Naive B cell (primary cell): ENCODE data around the gene CTDSPL. TPM values are rescaled to one million over a fixed set of nuclear protein-coding genes. Genes with fewer than 3 reads are reported as not detected.
A peak's percentile ranks its signal among the peaks of the same experiment; 100 is the strongest.

ENCODE experiments used
- ATAC-seq, 2 donors: fragments of 150-1000 bp; cut with Tn5 transposase; 2 replicates each; pipeline ENCODE4 v1.10.0; 2021; ENCODE audit warnings: low read depth in 2 of 2, mild to moderate bottlenecking in 2 of 2, moderate library complexity in 2 of 2
- DNase-seq: peaks from one replicate; pipeline ENCODE4 v3.0.0; 2022
- H3K27ac Mint-ChIP-seq, 6 donors: one replicate each; pipeline ENCODE4 v1.8.0; 2020 to 2022; ENCODE audit warnings: mild to moderate bottlenecking in 6 of 6, mixed read lengths in 6 of 6, moderate library complexity in 5 of 6, inconsistent platforms in 2 of 6
- H3K27me3 Mint-ChIP-seq, 3 donors: one replicate each; pipeline ENCODE4 v1.8.0; 2021 to 2022; ENCODE audit warnings: mixed read lengths in 3 of 3, mild to moderate bottlenecking in 1 of 3
- H3K36me3 Mint-ChIP-seq, 2 donors: one replicate each; pipeline ENCODE4 v1.8.0; 2020 to 2022; ENCODE audit warnings: mixed read lengths in 2 of 2, inconsistent platforms in 1 of 2, mild to moderate bottlenecking in 1 of 2
- H3K4me1 Mint-ChIP-seq, 3 donors: one replicate each; pipeline ENCODE4 v1.8.0; 2020 to 2022; ENCODE audit warnings: mixed read lengths in 3 of 3, inconsistent platforms in 1 of 3, mild to moderate bottlenecking in 1 of 3, moderate library complexity in 1 of 3
- H3K4me3 Mint-ChIP-seq, 8 donors: one replicate each; pipeline ENCODE4 v1.8.0; 2020 to 2022; ENCODE audit warnings: mild to moderate bottlenecking in 8 of 8, mixed read lengths in 8 of 8, moderate library complexity in 8 of 8, inconsistent platforms in 2 of 8
- H3K9me3 Mint-ChIP-seq, 7 donors: one replicate each; pipeline ENCODE4 v1.8.0; 2020 to 2022; ENCODE audit warnings: mixed read lengths in 7 of 7, mild to moderate bottlenecking in 5 of 7, inconsistent platforms in 2 of 7, moderate library complexity in 1 of 7
- polyA plus RNA-seq, 6 donors: library from polyadenylated mRNA; unstranded; fragments of 300-500 nt; fragmentation: Illumina TruSeq; gene quantifications; one replicate each; pipeline ENCODE4 v1.2.3, GENCODE V29; 2021; ENCODE audit warnings: low read depth in 6 of 6

The CTDSPL gene
- polyA plus RNA-seq, 6 donors from 2014 or later: 0.15 to 0.70 (median 0.31) TPM; not detected in 3

DNA sequence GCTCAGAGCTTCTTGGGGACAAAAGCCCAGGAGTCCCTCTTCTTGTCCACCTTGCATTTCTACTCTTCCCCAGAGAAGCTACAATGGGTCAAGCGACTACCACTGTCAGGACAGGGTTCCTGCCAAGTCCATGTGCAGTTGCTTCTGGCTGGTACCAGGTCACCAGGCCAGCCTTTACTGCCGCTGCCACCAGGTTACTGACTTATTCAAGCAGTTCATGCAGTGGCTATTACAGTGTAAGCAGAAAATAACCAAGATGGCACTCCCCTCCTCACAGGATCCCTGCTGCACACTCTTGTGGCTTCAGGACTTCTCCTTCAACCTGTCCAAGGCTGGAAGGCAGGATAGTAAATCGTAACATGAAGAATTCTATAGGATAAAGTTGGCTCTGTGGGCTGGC is 42.1 kb downstream of the CTDSPL start:
- DNase-seq (no peak), ATAC-seq (no peak)
- Mint-ChIP-seq H3K4me3 (no peak overlapping the region), H3K36me3 (no peaks in the 10 kb centered on the region), H3K27ac (no peak overlapping the region), H3K4me1 (no peaks in the 10 kb centered on the region), H3K27me3 (peaks cover 0 to 16% (median 7%) of the 10 kb centered on the region in 3 donors), H3K9me3 (no peaks in the 10 kb centered on the region)

DNA sequence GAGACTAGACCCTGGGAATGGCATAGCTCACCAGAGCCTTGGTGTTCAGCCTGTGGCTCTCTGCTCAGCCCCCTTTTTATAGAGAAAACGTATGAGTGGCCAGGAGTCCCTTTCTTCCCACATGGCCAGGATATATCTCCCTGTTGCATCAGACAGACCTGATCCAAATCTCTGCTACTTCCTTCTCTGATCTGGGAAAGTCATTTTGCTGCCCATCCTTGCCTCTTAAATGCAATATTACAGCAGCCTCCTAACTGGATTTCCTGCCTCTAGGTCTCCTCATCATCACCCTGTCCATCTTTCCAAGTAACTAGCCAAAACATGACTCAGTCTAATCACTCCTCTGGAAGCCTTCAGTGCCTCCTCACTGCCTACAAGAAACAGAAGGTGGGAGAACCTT is 42.9 kb downstream of the CTDSPL start:
- no peaks in the 10 kb centered on the region for H3K9me3 Mint-ChIP-seq
- ATAC-seq (no peak), DNase-seq (no peak)
- H3K27me3 Mint-ChIP-seq: peaks cover 0 to 16% (median 7%) of the 10 kb centered on the region in 3 donors
- no peaks in the 10 kb centered on the region for H3K36me3 Mint-ChIP-seq
- H3K27ac Mint-ChIP-seq: no peak overlapping the region
- H3K4me1 Mint-ChIP-seq: no peaks in the 10 kb centered on the region
- H3K4me3 Mint-ChIP-seq: no peak overlapping the region

DNA sequence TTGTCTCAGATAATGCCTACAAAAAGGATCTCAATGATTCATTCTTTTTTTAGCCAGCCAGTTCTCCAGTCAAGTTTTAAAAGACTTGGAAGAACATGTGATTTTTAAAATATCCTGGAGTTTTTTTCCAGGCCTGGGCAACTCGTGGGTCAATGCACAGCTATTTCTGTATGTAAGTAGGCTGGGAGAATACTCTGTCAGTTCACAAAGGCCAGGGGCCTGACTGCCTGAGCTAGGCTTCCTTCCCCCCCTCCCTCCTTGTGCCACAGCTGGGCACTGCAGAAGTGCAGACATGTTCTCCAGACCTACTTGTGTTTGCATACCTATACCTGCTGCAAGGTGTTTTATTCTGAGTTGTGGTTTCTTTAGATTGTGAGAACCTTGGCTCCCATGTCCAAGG is 43.7 kb downstream of the CTDSPL start:
- ATAC-seq: no peak
- DNase-seq: no peak
- Mint-ChIP-seq H3K27me3 (peaks cover 0 to 16% (median 7%) of the 10 kb centered on the region in 3 donors), H3K36me3 (no peaks in the 10 kb centered on the region), H3K27ac (no peak overlapping the region), H3K4me1 (no peaks in the 10 kb centered on the region), H3K9me3 (no peaks in the 10 kb centered on the region), H3K4me3 (no peak overlapping the region)

DNA sequence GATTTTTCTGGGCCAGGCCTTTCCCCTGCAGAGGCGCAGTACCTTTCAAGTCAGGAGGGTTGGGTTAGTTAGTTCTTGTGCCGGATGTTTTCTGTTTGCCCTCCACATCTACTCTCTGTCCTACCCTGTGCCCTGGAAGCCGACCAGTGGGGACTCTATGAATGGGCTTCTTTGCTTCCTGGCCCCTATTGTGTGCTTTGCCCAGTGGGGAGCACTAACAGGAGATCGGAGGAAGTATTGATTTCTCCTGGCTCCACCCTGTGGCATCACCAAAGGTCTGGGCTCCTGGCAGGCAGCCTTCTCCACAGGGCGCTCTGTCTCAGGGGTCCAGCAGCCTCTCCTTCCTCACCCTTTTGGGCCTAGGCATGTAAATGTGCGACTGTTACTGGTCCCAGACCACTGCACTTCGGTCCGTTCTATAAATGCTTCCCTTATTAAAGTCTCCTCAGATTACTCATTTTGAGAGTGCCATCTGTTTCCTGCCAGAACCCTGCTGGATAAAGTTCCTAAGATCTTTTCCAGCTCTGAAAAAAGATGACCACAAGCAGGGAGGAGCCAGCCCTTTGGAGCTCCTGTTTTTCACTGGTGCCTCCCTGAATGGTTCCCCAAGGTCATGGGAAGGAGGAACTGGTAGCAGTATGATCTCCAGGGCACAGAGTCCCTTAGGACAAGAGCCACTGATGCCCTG is 44.5 kb downstream of the CTDSPL start:
- Mint-ChIP-seq H3K4me1 (no peaks in the 10 kb centered on the region), H3K27ac (no peak overlapping the region)
- ATAC-seq: no peak

DNA sequence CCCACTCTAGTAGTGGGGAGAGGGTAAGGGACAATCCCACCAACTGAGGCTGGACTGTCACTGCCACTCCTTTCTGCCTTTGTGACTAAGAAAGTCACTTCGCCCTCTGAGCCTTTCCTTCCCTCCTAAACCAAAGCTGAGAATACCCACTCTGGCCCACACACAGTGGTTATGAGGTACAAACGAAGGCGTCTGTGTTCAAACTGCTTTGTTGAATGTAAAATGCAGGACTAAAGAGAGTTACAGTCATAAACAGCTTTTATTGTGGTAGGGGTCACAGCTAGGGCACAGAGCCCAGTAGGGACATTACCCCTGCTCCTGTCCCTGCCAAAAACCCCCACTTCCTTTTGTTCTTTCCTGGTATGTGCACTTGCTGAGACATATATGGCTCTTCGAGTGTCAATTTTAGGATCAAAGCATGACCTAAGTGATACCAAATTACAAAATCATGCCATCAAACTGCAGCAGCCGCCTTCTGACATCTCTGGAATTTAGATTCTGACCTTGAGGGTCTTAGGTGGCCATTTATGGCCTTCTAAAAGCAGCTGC is 45.1 kb downstream of the CTDSPL start:
- H3K9me3 Mint-ChIP-seq: no peaks in the 10 kb centered on the region
- DNase-seq (no peak), ATAC-seq (no peak)
- no peaks in the 10 kb centered on the region for H3K36me3 Mint-ChIP-seq
- H3K27ac Mint-ChIP-seq: no peak overlapping the region
- H3K27me3 Mint-ChIP-seq: peaks cover 0 to 16% (median 7%) of the 10 kb centered on the region in 3 donors
- no peaks in the 10 kb centered on the region for H3K4me1 Mint-ChIP-seq
- peak overlapping the region in 1 of 8 donors; percentile 27 for H3K4me3 Mint-ChIP-seq

More for the DNA sequence above, 44.5 kb downstream of the CTDSPL start:
- no peak for DNase-seq
- Mint-ChIP-seq H3K27me3 (peaks cover 0 to 16% (median 7%) of the 10 kb centered on the region in 3 donors), H3K36me3 (no peaks in the 10 kb centered on the region), H3K4me3 (peak overlapping the region in 1 of 8 donors; percentile 27), H3K9me3 (no peaks in the 10 kb centered on the region)

DNA sequence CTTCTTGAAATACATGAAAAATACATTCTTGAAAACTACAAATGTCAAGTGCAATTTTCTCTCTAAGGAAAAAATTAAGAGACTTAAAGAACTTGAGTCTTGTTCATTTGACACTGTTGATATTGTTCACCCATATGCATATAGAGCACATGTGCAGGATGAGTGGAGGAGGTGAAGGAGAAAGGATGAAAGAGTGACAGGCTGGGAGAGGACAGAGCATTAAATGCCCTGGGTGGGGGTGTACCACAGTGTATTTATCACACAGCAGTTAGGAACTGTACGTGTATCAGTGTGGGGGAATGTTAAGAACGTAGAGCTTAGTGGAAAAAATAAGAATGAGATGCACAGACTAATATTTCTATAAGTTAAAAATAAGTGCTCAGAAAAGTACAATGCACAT is 45.7 kb downstream of the CTDSPL start:
- H3K4me1 Mint-ChIP-seq: no peaks in the 10 kb centered on the region
- H3K27ac Mint-ChIP-seq: no peak overlapping the region
- peaks cover 0 to 16% (median 7%) of the 10 kb centered on the region in 3 donors for H3K27me3 Mint-ChIP-seq
- H3K4me3 Mint-ChIP-seq: no peak overlapping the region
- H3K36me3 Mint-ChIP-seq: no peaks in the 10 kb centered on the region
- no peak for ATAC-seq
- no peaks in the 10 kb centered on the region for H3K9me3 Mint-ChIP-seq
- DNase-seq: no peak

DNA sequence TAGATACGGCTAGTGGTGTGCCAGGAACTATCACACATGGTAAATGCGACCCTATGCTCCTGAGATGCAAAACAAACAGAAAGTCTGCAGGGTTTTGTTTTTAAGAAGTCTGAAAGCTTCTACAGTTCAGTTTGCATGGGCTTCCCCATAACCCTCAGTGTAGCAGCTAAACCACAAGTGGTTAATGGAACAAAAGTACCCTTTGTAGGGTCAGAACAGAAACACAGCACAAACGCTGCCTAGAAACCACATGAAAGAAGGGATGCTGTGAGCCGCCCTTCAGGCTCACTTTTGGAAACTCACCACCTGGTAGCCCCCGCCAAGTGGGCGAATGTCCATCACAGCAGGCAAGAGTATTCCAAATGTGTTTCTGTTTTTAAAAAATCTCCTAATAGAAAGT is 46.2 kb downstream of the CTDSPL start:
- ATAC-seq (no peak), DNase-seq (no peak)
- no peaks in the 10 kb centered on the region for H3K4me1 Mint-ChIP-seq
- no peaks in the 10 kb centered on the region for H3K9me3 Mint-ChIP-seq
- no peak overlapping the region for H3K27ac Mint-ChIP-seq
- no peaks in the 10 kb centered on the region for H3K36me3 Mint-ChIP-seq
- peaks cover 0 to 16% (median 7%) of the 10 kb centered on the region in 3 donors for H3K27me3 Mint-ChIP-seq
- no peak overlapping the region for H3K4me3 Mint-ChIP-seq

DNA sequence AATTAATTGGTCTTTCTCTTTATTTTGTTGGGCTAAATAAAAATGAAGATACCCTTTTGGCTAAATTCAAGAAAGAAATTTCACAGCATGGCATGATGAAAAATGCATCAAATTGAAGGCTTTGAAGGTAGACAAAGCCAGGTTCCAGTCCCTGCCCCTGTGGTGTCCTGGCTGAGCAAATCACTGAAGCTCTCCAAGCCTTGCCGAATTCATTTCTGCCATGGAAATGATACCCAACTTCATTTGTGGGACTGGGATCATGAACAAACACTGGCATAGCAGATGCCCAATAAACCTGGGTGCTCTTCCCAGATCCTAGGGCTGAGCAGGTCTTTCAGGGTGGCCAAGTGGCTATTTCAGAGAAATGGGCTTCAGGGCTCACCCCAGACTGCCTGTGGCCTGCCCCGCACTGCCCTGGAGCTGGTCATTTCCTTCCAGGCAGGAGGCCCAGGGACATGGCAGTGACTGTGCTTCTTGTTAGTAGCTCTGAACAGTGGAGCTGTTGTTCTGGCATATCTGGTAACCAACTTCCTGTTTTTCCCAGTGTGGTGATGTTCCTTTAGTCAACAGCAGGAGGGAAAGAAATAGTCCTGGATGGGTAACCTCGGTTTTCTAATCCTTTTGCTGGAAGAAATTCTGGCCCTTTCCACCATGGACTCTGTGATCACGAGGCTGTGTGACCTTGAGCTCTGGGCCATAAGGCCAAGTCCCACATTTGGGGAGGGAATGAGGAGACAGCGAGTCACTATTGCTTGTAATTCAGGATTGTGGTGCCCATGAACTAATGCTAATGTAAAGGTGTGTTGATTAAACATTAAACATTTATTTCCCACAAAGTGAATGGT is 47.6 kb downstream of the CTDSPL start:
- H3K27ac Mint-ChIP-seq: no peak overlapping the region
- peaks cover 0 to 16% (median 7%) of the 10 kb centered on the region in 3 donors for H3K27me3 Mint-ChIP-seq
- H3K4me1 Mint-ChIP-seq: no peaks in the 10 kb centered on the region
- DNase-seq (no peak), ATAC-seq (no peak)
- H3K36me3 Mint-ChIP-seq: no peaks in the 10 kb centered on the region
- H3K9me3 Mint-ChIP-seq: no peaks in the 10 kb centered on the region
- no peak overlapping the region for H3K4me3 Mint-ChIP-seq

DNA sequence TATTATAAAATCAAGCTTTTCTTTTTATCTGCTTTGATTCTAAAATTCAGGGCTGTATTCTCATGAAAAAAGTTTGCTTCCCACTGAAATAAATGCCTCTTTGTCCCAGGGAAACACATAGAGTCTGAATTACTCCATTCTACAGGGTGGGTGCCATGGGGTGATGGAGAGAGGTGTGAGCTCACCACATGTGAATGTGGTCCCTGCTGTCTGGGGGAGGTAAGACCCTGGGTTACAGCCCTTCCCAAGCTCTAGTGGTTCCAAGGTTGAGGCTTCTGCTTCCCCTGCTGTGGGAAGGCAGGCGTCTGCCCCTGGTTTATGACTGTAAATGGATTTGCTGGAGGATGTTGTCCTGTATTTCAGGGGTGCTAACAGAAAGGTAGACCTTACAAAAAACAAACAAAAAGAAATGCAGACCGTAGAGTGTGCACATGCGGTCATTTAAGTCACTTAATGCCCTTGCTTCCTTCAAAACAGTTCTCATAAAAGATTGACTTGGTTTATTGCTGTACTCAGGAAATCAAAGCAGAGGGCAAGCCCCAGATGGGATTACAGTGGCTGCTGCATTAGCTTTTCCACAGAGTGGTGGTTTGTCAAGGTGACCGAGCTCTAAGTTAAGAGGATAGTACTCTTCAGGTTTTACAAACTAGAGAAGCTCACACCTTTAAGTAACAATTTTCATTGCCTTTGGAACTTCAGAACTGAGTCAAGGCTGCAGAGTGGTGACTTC is 49.2 kb downstream of the CTDSPL start:
- no peaks in the 10 kb centered on the region for H3K4me1 Mint-ChIP-seq
- H3K4me3 Mint-ChIP-seq: no peak overlapping the region
- ATAC-seq (no peak), DNase-seq (no peak)
- peaks cover 0 to 14% (median 2%) of the 10 kb centered on the region in 7 donors for H3K9me3 Mint-ChIP-seq
- H3K36me3 Mint-ChIP-seq: peaks cover 0 to 4% of the 10 kb centered on the region in 2 donors
- peaks cover 0 to 16% (median 7%) of the 10 kb centered on the region in 3 donors for H3K27me3 Mint-ChIP-seq
- H3K27ac Mint-ChIP-seq: no peak overlapping the region

DNA sequence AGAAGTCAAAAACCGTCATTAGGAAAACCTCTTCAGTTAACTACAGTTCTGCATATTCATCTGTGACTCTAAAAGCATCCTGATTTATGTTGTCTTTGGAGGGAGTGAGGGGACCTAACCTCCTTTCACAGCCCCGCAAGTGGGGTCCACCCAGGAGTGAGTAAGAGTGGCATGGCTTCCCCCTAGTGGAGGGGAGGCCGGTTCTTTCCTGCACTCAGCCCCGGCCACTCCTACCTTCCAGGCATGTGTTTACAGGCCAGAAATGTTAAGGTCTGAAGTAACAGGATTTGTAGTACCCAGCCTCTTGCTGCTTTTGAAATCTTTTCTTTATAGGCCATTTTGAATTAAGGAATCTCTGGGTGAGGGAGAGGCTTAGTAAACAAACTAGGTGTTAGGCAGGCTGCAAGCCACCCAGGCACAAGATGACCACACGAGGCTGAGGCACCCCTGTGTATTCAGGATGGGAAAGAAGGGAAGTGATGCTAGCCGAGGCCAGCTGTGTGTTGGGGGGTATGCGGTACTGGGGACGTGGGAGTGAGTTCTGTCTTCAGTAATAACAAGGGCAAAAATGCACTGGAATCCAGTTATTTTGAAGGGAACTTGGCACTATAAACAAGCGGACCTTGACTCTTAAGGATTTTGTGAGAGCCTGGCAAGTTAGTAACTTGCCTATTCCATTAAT is 50.5 kb downstream of the CTDSPL start:
- ATAC-seq (no peak), DNase-seq (no peak)
- Mint-ChIP-seq H3K36me3 (peaks cover 0 to 4% of the 10 kb centered on the region in 2 donors), H3K4me1 (no peaks in the 10 kb centered on the region), H3K4me3 (no peak overlapping the region), H3K27ac (no peak overlapping the region), H3K27me3 (peaks cover 0 to 12% (median 4%) of the 10 kb centered on the region in 3 donors), H3K9me3 (peaks cover 0 to 14% (median 2%) of the 10 kb centered on the region in 7 donors)

DNA sequence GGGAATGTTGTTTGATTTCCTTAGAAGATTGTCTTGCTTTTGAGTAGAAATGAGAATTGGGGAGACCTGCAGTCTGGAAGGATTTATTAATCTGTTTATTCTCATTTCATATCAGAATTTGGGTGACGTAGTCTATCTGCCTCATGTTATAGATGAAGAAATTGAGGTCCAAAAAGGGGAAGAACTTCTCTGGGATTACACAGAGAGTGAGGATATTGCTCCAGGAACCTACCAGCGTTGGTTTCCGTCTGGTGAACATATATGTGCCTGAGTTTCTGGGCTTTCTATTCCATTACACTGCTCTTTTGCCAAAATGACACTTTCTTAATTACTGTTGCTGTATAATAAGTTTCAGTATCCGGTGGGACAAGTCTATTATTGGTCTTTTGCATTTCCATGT is 51.8 kb downstream of the CTDSPL start:
- peaks cover 0 to 7% (median 1%) of the 10 kb centered on the region in 3 donors for H3K27me3 Mint-ChIP-seq
- peaks cover 0 to 14% (median 2%) of the 10 kb centered on the region in 7 donors for H3K9me3 Mint-ChIP-seq
- H3K4me3 Mint-ChIP-seq: no peak overlapping the region
- no peaks in the 10 kb centered on the region for H3K4me1 Mint-ChIP-seq
- ATAC-seq (no peak), DNase-seq (no peak)
- H3K27ac Mint-ChIP-seq: no peak overlapping the region
- peaks cover 0 to 4% of the 10 kb centered on the region in 2 donors for H3K36me3 Mint-ChIP-seq

DNA sequence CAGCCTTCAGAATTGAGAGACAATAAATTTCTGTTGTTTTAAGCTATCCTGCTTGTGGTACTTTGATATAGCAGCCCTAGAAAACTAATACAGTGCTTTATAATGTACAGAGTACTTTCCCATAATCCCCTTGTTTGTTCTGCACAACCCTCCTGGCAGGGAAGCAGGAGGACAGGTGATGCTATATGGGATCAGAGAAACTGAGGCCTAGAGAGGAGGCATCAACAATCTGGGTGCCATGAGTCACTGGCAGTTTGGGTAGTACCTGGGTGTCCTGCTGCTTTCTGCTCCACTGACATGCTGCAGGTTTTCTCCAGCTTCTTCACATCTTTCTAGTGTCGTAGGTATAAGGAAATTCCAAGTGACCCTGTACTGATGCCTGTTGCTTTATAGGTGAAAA is 55.0 kb downstream of the CTDSPL start:
- Mint-ChIP-seq H3K36me3 (peaks cover 0 to 4% of the 10 kb centered on the region in 2 donors), H3K27ac (no peak overlapping the region), H3K4me1 (no peaks in the 10 kb centered on the region), H3K27me3 (peaks cover 0 to 7% (median 0%) of the 10 kb centered on the region in 3 donors), H3K4me3 (no peak overlapping the region), H3K9me3 (peaks cover 0 to 14% (median 2%) of the 10 kb centered on the region in 7 donors)
- no peak for DNase-seq
- no peak for ATAC-seq

DNA sequence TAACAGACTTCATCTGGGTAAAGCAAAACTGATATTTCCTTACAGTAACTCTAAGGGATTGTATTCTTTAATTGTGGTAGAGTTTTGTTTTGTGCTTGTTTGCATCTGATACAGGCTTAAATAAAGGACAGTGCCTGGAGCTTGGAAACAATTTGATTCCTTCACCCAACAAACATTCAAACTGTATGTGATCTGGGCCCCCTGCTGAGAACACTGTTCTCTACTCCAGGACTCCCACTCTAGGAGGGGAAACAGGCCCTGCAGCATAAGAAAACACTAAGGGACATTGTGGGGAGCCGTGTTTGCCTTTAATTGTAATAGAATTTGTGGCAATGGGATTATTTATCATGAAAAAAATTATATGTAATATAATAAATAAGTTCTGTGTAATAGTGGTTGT is 56.9 kb downstream of the CTDSPL start:
- Mint-ChIP-seq H3K27ac (no peak overlapping the region), H3K4me3 (no peak overlapping the region), H3K4me1 (peaks cover 0 to 4% (median 0%) of the 10 kb centered on the region in 3 donors)

More for the DNA sequence above, 56.9 kb downstream of the CTDSPL start:
- peaks cover 0 to 4% of the 10 kb centered on the region in 2 donors for H3K36me3 Mint-ChIP-seq
- peaks cover 0 to 7% (median 0%) of the 10 kb centered on the region in 3 donors for H3K27me3 Mint-ChIP-seq
- no peak for ATAC-seq
- DNase-seq: no peak
- H3K9me3 Mint-ChIP-seq: peaks cover 0 to 14% (median 2%) of the 10 kb centered on the region in 7 donors
